Measurements from ENCODE around the gene ACP6.

Gene ACP6

DNA sequence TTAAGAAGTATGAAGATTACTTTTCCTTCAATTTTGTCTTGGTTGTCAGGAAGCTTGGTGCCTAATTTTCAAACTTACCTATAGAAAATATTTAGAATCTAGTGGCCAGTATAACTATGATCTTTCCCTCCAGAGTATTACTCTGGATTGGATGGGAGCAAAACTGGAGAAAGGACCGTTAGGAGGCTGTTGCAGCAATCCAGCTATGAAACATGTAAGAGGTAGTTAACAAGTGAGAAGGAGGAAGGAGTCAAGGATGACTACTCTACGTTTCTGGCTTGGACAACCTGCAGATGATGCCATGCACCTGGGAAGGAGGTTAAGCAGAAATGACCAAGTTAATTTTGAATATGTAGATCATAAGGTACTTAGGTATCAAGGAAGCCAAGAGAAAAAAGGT, 3.5 kb upstream of the ACP6 start:
- no peak overlapping the region for H3K4me3 ChIP-seq (ENCODE audit: low read depth, low read length)
- no peak for DNase-seq (ENCODE audit: low read depth, low spot score)
- TF ChIP-seq, protein P1, sequence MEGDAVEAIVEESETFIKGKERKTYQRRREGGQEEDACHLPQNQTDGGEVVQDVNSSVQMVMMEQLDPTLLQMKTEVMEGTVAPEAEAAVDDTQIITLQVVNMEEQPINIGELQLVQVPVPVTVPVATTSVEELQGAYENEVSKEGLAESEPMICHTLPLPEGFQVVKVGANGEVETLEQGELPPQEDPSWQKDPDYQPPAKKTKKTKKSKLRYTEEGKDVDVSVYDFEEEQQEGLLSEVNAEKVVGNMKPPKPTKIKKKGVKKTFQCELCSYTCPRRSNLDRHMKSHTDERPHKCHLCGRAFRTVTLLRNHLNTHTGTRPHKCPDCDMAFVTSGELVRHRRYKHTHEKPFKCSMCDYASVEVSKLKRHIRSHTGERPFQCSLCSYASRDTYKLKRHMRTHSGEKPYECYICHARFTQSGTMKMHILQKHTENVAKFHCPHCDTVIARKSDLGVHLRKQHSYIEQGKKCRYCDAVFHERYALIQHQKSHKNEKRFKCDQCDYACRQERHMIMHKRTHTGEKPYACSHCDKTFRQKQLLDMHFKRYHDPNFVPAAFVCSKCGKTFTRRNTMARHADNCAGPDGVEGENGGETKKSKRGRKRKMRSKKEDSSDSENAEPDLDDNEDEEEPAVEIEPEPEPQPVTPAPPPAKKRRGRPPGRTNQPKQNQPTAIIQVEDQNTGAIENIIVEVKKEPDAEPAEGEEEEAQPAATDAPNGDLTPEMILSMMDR (IDR thresholded peaks at IDR 0.05; ENCODE audit: insufficient read depth, low read length, missing control alignments) = no peak
- CTCF ChIA-PET = interaction anchor here (1.0 to 2.3 kb wide), 3 partner anchors 8 to 178 kb away, joined by 3 to 6 read pairs (median 4); no protein-coding TSS in a partner anchor
- POLR2A ChIA-PET = no interaction called here

DNA sequence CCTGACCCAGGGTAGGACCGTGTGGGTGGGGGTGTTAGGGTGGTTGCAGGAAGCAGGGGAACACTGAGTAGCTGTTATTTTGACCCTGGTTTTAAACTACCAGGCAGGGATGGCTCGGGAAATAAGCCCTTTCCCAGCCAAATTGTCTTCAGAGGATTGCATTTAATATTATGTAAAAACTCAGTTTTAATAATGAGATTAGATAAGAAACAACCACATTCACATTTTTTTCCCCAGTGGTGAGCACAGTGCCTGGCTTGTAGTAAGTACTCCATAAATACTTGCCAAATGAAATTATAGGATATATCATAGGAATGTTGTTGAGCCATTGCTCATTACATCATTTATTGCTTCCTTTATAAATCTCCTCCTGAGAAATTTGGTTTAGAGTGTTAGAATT, 3.1 kb upstream of the ACP6 start:
- DNase-seq (ENCODE audit: low read depth, low spot score) = no peak
- CTCF ChIA-PET = interaction anchor here (1.0 to 2.3 kb wide), 2 partner anchors 7 to 178 kb away, joined by 4 to 6 read pairs; no protein-coding TSS in a partner anchor
- POLR2A ChIA-PET = no interaction called here
- TF ChIP-seq, protein P1 (IDR thresholded peaks at IDR 0.05; ENCODE audit: insufficient read depth, low read length, missing control alignments) = no peak
- no peak overlapping the region for H3K4me3 ChIP-seq (ENCODE audit: low read depth, low read length)

- DNase-seq (ENCODE audit: low read depth, low spot score) = no peak
- TF ChIP-seq, protein P1 (IDR thresholded peaks at IDR 0.05; ENCODE audit: insufficient read depth, low read length, missing control alignments) = no peak
- ChIA-PET POLR2A (interaction anchor here (0.8 kb wide), 1 partner anchor 369 kb away, joined by 3 read pairs; no protein-coding TSS in a partner anchor), CTCF (interaction anchor here (1.2 to 1.8 kb wide), 4 partner anchors 24 to 223 kb away, joined by 3 to 6 read pairs (median 4); no protein-coding TSS in a partner anchor)
- H3K4me3 ChIP-seq (ENCODE audit: low read depth, low read length) = peak overlapping the region; percentile 75
Observed at GRCh38 chr1:147669469-147670318, 630 bp downstream of the ACP6 start.

DNA sequence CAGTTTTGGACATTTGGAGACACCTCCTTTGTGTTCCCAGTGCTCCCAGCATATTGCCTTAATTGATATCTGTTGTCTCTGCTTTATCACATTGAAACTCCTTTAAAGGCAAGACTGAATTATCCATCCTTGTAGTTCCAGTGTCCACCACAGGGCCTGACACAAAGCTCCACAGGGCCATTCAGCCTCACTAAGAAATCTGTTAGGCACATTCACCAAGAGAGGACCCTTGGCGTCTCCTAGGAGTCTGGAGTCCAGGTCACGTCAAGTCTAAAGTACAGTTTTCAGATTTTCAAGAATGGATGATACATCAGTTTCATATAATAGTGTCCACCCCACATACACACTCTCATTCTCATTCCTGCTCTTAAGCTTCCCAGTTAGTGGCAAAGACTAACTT, 4.8 kb downstream of the ACP6 start:
- CTCF ChIA-PET = interaction anchor here (1.2 to 1.7 kb wide), 4 partner anchors 9 to 170 kb away, joined by 3 to 6 read pairs (median 4); no protein-coding TSS in a partner anchor
- TF ChIP-seq, protein P1 (IDR thresholded peaks at IDR 0.05; ENCODE audit: insufficient read depth, low read length, missing control alignments) = peak; percentile 16
- no peak for DNase-seq (ENCODE audit: low read depth, low spot score)
- no peak overlapping the region for H3K4me3 ChIP-seq (ENCODE audit: low read depth, low read length)
- POLR2A ChIA-PET = interaction anchor here (0.7 kb wide), 1 partner anchor 227 kb away, joined by 3 read pairs; no protein-coding TSS in a partner anchor

DNA sequence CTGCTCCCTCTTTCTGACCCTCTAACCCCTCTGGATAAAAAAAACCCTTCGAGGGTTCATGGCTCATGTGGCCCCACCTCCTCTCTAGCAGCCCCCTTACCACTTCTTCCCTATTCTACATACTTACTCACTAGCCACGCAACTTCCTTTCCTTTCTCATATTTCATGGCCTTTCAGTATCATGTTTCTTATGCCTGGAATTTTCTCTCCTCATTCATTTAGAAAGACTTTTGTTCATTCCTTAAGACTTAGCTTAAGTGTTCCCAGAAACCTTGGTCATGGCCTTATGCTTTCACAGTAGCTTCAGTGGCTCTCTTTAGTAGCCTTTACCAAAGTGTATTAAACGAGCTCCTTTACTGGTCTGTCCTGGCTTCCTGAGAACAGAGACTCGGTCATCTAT, 6.1 kb downstream of the ACP6 start:
- TF ChIP-seq, protein P1 (IDR thresholded peaks at IDR 0.05; ENCODE audit: insufficient read depth, low read length, missing control alignments) = no peak
- no peak overlapping the region for H3K4me3 ChIP-seq (ENCODE audit: low read depth, low read length)
- ChIA-PET POLR2A (no interaction called here), CTCF (interaction anchor here (1.0 to 1.8 kb wide), 4 partner anchors 23 to 172 kb away, joined by 3 to 8 read pairs (median 4); no protein-coding TSS in a partner anchor)
- no peak for DNase-seq (ENCODE audit: low read depth, low spot score)

DNA sequence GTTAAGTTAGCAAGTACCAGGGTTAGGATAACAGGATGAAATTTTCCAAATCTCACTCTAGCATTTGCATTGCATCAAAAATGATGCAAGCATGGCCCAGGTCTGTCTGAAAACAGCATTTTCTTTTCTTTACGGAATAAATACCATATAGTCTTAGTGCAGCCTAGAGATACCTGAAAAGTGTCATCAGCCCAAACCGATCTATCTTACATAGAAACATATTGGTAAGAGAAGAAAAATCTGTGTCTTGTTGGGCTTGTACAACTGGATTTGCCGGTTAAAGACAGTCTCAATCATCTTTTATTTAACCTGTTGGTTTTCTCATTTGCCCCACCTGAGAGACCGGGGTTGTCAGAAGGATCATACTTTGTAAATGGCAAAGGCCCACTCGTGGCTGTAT, 15.8 kb downstream of the ACP6 start:
- POLR2A ChIA-PET = no interaction called here
- TF ChIP-seq, protein P1 (IDR thresholded peaks at IDR 0.05; ENCODE audit: insufficient read depth, low read length, missing control alignments) = no peak
- no peak for DNase-seq (ENCODE audit: low read depth, low spot score)
- H3K4me3 ChIP-seq (ENCODE audit: low read depth, low read length) = no peak overlapping the region
- CTCF ChIA-PET = no interaction called here

Data from AG04449 (cell line).